WTC11 (cell line): ENCODE measurements around the gene RIPK3. TPM values are rescaled to one million over a fixed set of nuclear protein-coding genes. Genes with fewer than 3 reads are reported as not detected.

Experiments used
- ATAC-seq: fragments of 200-7000 bp; cut with Tn5 transposase; 2 replicates; pipeline ENCODE4 v1.10.0; 2021; ENCODE audit warnings: mild to moderate bottlenecking, moderate library complexity
- CTCF ChIA-PET: fragments of 300-600 bp; sonication (Branson Sonifier 250); formaldehyde crosslinking; loops from one replicate; lab custom pipeline; 2021; ENCODE audit warnings: antibody characterized with exemption; lab: Charles Lee
- POLR2A ChIA-PET: fragments of 350-600 bp; sonication (Branson Sonifier 250); formaldehyde crosslinking; loops from one replicate; lab custom pipeline; 2021; ENCODE audit warnings: antibody characterized with exemption; lab: Charles Lee
- DNase-seq: peaks from one replicate; pipeline ENCODE4 v3.0.0; 2021; ENCODE audit warnings: low spot score
- H3K27ac Mint-ChIP-seq: 2 replicates; pipeline ENCODE4 v1.8.0; 2021; ENCODE audit warnings: mixed read lengths
- H3K27me3 Mint-ChIP-seq: 2 replicates; pipeline ENCODE4 v1.8.0; 2021; ENCODE audit warnings: low read depth, mild to moderate bottlenecking, moderate library complexity, mixed read lengths
- H3K36me3 Mint-ChIP-seq: 2 replicates; pipeline ENCODE4 v1.8.0; 2021; ENCODE audit warnings: mixed read lengths
- H3K4me1 Mint-ChIP-seq: 2 replicates; pipeline ENCODE4 v1.8.0; 2022; ENCODE audit warnings: mixed read lengths
- H3K4me3 Mint-ChIP-seq: 2 replicates; pipeline ENCODE4 v1.8.0; 2021; ENCODE audit warnings: mild to moderate bottlenecking, moderate library complexity, mixed read lengths
- H3K9me3 Mint-ChIP-seq: 2 replicates; pipeline ENCODE4 v1.8.0; 2021; ENCODE audit warnings: mixed read lengths
- CBFB ChIP-seq: sonication (generic); formaldehyde crosslinking; IDR thresholded peaks from 2 replicates; pipeline ENCODE4 v1.8.1; 2022; ENCODE audit warnings: mild to moderate bottlenecking, low read depth, missing genetic modification reagents
- ESRRA ChIP-seq: sonication (generic); formaldehyde crosslinking; IDR thresholded peaks from 2 replicates; pipeline ENCODE4 v1.8.1; 2022; ENCODE audit warnings: mild to moderate bottlenecking, missing genetic modification reagents, borderline replicate concordance
- KAT7 ChIP-seq: sonication (generic); formaldehyde crosslinking; IDR thresholded peaks from 2 replicates; pipeline ENCODE4 v1.8.1; 2023; ENCODE audit warnings: missing genetic modification reagents, mild to moderate bottlenecking, borderline replicate concordance
- TCF7 ChIP-seq: sonication (generic); formaldehyde crosslinking; IDR thresholded peaks from 2 replicates; pipeline ENCODE4 v1.8.0; 2022; ENCODE audit warnings: mild to moderate bottlenecking, low read depth, missing genetic modification reagents, moderate library complexity
- TP53 ChIP-seq: sonication (generic); formaldehyde crosslinking; IDR thresholded peaks from 2 replicates; pipeline ENCODE4 v1.8.1; 2023; ENCODE audit warnings: mild to moderate bottlenecking, missing genetic modification reagents
- ZNF263 ChIP-seq: sonication (generic); formaldehyde crosslinking; IDR thresholded peaks from 2 replicates; pipeline ENCODE4 v1.8.1; 2022; ENCODE audit warnings: low read depth, mild to moderate bottlenecking, moderate library complexity, missing genetic modification reagents
- total RNA-seq: library from RNA; stranded (reverse); gene quantifications from 3 replicates; pipeline ENCODE4 v1.2.3, GENCODE V29; 2021
- TF ChIP-seq, protein P1 (sequence below): fragments of 250-450 bp; sonication (Bioruptor Pico); conservative IDR thresholded peaks from 2 replicates; pipeline ENCODE4 v1.9.0; 2021; ENCODE audit warnings: mild to moderate bottlenecking
- TF ChIP-seq, protein P2 (sequence below): sonication (generic); formaldehyde crosslinking; conservative IDR thresholded peaks from 2 replicates; pipeline ENCODE4 v1.8.1; 2022; ENCODE audit warnings: mild to moderate bottlenecking, missing genetic modification reagents
- TF ChIP-seq, protein P3 (sequence below): sonication (generic); formaldehyde crosslinking; IDR thresholded peaks from 2 replicates; pipeline ENCODE4 v1.8.1; 2023; ENCODE audit warnings: mild to moderate bottlenecking, missing genetic modification reagents, moderate library complexity
- TF ChIP-seq, protein P4 (sequence below): sonication (generic); formaldehyde crosslinking; IDR thresholded peaks from 2 replicates; pipeline ENCODE4 v1.8.0; 2022; ENCODE audit warnings: mild to moderate bottlenecking, missing genetic modification reagents
- TF ChIP-seq, protein P5 (sequence below): sonication (generic); formaldehyde crosslinking; IDR thresholded peaks from 2 replicates; pipeline ENCODE4 v1.8.1; 2022; ENCODE audit warnings: mild to moderate bottlenecking, moderate library complexity, missing genetic modification reagents
- TF ChIP-seq, protein P6 (sequence below): fragments of 250-450 bp; sonication (Bioruptor Pico); IDR thresholded peaks from 2 replicates; pipeline ENCODE4 v1.9.0; 2021; ENCODE audit warnings: mild to moderate bottlenecking, borderline replicate concordance

RIPK3 gene
- total RNA-seq, 1 experiment from 2014 or later: 0.83 TPM

DNA sequence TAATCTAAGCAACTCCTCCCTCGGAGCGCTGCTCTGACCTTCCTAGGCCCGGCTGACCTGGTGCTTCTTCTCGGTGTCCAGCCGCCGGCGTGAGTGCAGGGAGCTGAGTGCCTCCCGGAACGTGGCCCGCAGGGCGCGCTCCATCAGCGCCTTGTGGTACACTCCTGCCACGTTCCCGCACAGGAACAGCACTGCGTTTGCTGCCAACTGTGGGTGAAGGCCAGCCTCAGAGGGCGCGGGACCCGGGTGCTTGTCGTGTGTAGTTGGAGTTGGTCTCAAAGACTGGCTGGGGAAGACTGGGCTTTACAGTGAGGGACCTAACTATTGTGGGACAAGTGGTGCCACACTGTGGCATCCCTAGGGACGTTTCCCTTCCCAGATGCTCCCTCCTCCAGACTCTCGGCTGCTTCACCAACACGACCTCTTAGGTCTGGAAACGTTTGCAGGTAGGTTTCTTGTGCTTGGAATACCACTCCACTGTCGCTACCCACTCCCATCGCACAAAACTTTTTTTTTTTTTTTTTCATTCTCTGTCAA lies 8.0 kb downstream of the RIPK3 start:
- H3K36me3 Mint-ChIP-seq: no peaks in the 10 kb centered on the region
- ChIA-PET CTCF (interaction anchor here (0.7 to 17.1 kb wide), 27 partner anchors 10 to 273 kb away, joined by 3 to 518 read pairs (median 16); partner anchors contain the start of genes CBLN3, CHMP4A, CIDEB and DHRS1), POLR2A (interaction anchor here (0.5 to 2.5 kb wide), 5 partner anchors 89 to 110 kb away, joined by 3 to 9 read pairs (median 4); partner anchors contain the start of genes CBLN3, KHNYN and TINF2)
- H3K4me1 Mint-ChIP-seq: peaks cover 24% of the 10 kb centered on the region
- H3K27me3 Mint-ChIP-seq: peaks cover 91% of the 10 kb centered on the region
- ATAC-seq (peak; percentile 3), DNase-seq (peak; percentile 44)
- H3K27ac Mint-ChIP-seq: no peak overlapping the region
- H3K4me3 Mint-ChIP-seq: peak overlapping the region; percentile 78
- TF ChIP-seq ESRRA (CRISPR knock-in tag) (no peak), TP53 (CRISPR knock-in tag) (no peak), TCF7 (CRISPR knock-in tag) (no peak), KAT7 (CRISPR knock-in tag) (no peak)
- TF ChIP-seq, protein P1, sequence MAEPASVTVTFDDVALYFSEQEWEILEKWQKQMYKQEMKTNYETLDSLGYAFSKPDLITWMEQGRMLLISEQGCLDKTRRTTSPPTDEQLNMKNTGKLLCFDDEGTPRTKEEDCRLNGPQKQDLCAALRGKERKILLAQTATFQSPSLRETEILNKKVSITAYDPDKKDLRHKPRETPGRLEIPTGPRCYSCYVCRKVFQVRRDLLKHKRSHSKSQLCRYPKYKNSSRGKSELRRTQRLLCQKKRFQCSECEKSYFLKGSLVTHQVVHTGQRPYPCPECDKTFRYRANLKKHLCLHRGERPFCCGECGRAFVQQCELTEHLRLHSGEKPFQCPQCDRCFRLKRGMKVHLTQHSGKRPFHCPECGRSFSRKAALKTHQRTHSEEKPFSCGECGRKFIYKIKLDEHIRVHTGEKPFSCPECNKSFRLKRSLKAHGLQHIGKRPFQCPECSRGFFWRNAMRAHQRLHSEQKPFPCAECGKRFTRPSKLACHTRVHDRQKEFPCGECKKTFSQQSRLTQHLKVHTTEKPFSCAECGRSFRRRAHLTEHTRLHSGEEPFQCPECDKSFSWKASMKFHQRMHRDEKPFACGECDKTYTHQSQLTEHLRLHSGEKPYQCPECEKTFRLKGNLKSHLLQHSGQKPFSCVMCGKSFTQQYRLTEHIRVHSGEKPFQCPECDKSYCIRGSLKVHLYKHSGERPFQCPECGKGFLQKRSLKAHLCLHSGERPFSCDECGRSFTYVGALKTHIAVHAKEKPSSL (CRISPR knock-in tag): no peak
- TF ChIP-seq, protein P2, sequence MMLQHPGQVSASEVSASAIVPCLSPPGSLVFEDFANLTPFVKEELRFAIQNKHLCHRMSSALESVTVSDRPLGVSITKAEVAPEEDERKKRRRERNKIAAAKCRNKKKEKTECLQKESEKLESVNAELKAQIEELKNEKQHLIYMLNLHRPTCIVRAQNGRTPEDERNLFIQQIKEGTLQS (CRISPR knock-in tag): no peak
- TF ChIP-seq, protein P3, sequence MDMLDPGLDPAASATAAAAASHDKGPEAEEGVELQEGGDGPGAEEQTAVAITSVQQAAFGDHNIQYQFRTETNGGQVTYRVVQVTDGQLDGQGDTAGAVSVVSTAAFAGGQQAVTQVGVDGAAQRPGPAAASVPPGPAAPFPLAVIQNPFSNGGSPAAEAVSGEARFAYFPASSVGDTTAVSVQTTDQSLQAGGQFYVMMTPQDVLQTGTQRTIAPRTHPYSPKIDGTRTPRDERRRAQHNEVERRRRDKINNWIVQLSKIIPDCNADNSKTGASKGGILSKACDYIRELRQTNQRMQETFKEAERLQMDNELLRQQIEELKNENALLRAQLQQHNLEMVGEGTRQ: no peak
- no peaks in the 10 kb centered on the region for H3K9me3 Mint-ChIP-seq

DNA sequence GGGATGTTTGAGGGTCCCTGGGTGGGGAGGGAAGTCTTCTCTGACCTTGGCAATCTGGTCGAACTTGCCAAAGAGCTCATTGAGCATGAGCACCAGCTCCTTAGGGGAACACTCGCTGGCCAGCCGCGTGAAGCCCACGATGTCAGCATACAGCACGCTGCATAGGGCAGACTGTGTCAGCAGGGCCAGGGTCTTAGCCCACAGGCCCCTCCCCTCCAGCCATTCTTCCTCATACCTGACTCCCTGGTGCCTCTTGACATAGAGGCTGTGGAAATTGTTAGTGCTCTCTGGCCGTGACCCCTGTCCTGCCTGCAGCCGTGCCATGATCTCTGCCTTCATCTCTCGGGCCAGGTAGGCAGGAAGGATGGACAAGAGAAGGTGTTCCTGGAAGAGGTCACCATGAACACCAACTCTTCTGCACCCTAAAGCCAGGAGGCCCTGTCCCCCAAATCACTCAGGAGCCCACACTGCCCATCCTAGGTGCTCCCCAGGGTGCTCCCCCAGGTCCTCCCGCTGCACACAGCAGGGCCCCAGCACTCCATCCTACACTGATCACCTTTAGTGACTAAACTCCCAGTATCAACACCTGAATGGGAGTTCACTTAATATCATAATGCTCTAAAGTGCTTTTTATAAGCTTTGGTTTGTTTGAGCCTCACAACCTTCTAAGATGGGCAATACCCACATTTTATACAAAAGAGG lies 8.7 kb downstream of the RIPK3 start:
- no peaks in the 10 kb centered on the region for H3K36me3 Mint-ChIP-seq
- no peak overlapping the region for H3K4me3 Mint-ChIP-seq
- POLR2A ChIA-PET: interaction anchor here (1.2 to 1.9 kb wide), 3 partner anchors 89 to 105 kb away, joined by 3 to 7 read pairs (median 4); partner anchors contain the start of gene TINF2
- TF ChIP-seq CBFB (CRISPR knock-in tag): no peak
- TF ChIP-seq, protein P4, sequence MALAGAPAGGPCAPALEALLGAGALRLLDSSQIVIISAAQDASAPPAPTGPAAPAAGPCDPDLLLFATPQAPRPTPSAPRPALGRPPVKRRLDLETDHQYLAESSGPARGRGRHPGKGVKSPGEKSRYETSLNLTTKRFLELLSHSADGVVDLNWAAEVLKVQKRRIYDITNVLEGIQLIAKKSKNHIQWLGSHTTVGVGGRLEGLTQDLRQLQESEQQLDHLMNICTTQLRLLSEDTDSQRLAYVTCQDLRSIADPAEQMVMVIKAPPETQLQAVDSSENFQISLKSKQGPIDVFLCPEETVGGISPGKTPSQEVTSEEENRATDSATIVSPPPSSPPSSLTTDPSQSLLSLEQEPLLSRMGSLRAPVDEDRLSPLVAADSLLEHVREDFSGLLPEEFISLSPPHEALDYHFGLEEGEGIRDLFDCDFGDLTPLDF (CRISPR knock-in tag): no peak
- TF ChIP-seq, protein P5, sequence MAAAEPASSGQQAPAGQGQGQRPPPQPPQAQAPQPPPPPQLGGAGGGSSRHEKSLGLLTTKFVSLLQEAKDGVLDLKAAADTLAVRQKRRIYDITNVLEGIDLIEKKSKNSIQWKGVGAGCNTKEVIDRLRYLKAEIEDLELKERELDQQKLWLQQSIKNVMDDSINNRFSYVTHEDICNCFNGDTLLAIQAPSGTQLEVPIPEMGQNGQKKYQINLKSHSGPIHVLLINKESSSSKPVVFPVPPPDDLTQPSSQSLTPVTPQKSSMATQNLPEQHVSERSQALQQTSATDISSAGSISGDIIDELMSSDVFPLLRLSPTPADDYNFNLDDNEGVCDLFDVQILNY: no peak
- TF ChIP-seq ZNF263 (CRISPR knock-in tag): 0 out of 2 replicates have a peak, but pooled peaks have one; percentile 56
- TF ChIP-seq, protein P6, sequence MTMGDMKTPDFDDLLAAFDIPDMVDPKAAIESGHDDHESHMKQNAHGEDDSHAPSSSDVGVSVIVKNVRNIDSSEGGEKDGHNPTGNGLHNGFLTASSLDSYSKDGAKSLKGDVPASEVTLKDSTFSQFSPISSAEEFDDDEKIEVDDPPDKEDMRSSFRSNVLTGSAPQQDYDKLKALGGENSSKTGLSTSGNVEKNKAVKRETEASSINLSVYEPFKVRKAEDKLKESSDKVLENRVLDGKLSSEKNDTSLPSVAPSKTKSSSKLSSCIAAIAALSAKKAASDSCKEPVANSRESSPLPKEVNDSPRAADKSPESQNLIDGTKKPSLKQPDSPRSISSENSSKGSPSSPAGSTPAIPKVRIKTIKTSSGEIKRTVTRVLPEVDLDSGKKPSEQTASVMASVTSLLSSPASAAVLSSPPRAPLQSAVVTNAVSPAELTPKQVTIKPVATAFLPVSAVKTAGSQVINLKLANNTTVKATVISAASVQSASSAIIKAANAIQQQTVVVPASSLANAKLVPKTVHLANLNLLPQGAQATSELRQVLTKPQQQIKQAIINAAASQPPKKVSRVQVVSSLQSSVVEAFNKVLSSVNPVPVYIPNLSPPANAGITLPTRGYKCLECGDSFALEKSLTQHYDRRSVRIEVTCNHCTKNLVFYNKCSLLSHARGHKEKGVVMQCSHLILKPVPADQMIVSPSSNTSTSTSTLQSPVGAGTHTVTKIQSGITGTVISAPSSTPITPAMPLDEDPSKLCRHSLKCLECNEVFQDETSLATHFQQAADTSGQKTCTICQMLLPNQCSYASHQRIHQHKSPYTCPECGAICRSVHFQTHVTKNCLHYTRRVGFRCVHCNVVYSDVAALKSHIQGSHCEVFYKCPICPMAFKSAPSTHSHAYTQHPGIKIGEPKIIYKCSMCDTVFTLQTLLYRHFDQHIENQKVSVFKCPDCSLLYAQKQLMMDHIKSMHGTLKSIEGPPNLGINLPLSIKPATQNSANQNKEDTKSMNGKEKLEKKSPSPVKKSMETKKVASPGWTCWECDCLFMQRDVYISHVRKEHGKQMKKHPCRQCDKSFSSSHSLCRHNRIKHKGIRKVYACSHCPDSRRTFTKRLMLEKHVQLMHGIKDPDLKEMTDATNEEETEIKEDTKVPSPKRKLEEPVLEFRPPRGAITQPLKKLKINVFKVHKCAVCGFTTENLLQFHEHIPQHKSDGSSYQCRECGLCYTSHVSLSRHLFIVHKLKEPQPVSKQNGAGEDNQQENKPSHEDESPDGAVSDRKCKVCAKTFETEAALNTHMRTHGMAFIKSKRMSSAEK (CRISPR knock-in tag): no peak
- H3K27ac Mint-ChIP-seq: no peak overlapping the region
- ATAC-seq (no peak), DNase-seq (no peak)
- CTCF ChIA-PET: interaction anchor here (1.0 to 17.1 kb wide), 10 partner anchors 15 to 106 kb away, joined by 3 to 518 read pairs (median 36); partner anchors contain the start of genes CBLN3, CIDEB, DHRS1 and KHNYN
- peaks cover 23% of the 10 kb centered on the region for H3K4me1 Mint-ChIP-seq
- peaks cover 91% of the 10 kb centered on the region for H3K27me3 Mint-ChIP-seq
- H3K9me3 Mint-ChIP-seq: no peaks in the 10 kb centered on the region
